Tibial artery (tissue), 4 donors: ENCODE results near the gene NTF3.

Experiments used
- DNase-seq, 2 donors: peaks; one replicate each; pipeline ENCODE4 v3.0.0-alpha.2; 2019
- H3K27ac ChIP-seq, 2 donors: fragments of 200-600 bp; sonication (generic) in 1 of 2; 1 replicate in 1 of 2; 2 replicates in 1 of 2; pipeline ENCODE4 v1.5.1; 2018 to 2019; ENCODE audit warnings: mild to moderate bottlenecking in 1 of 2
- H3K27me3 ChIP-seq, 2 donors: fragments of 200-600 bp; sonication (generic) in 1 of 2; one replicate each; pipeline versions ENCODE4 v1.5.1 to v1.6.0; 2016 to 2019
- H3K36me3 ChIP-seq, 3 donors: fragments of 200-600 bp; sonication (generic) in 2 of 3; one replicate each; pipeline ENCODE4 v1.5.1; 2016 to 2019; ENCODE audit warnings: mild to moderate bottlenecking in 2 of 3
- H3K4me1 ChIP-seq, 4 donors: fragments of 200-600 bp; sonication (generic) in 2 of 4; 1 replicate in 3 of 4; 2 replicates in 1 of 4; pipeline ENCODE4 v1.5.1; 2016 to 2019
- H3K4me3 ChIP-seq, 2 donors: fragments of 200-600 bp; sonication (generic) in 1 of 2; 1 replicate in 1 of 2; 2 replicates in 1 of 2; pipeline ENCODE4 v1.5.1; 2018 to 2019; ENCODE audit warnings: mild to moderate bottlenecking in 2 of 2
- H3K9me3 ChIP-seq, 3 donors: fragments of 200-600 bp; sonication (generic) in 1 of 3; one replicate each; pipeline ENCODE4 v1.5.1; 2016 to 2019
- CTCF ChIP-seq, 2 experiments: fragments of 200-600 bp in 1 of 2; fragments of 450-650 bp in 1 of 2; IDR thresholded peaks; one replicate each; pipeline ENCODE4 v1.5.1; 2017 to 2019; ENCODE audit warnings: antibody characterized with exemption in 2 of 2, mild to moderate bottlenecking in 1 of 2, moderate library complexity in 1 of 2
- intact Hi-C: fragments of 100-400 bp; cut with DNase I; formaldehyde crosslinking; loops from one replicate; pipeline ENCODE4 v1.15.0; 2023; ENCODE audit warnings: low total_unique reads

The NTF3 gene

GRCh38 chr12:5456030-5456429, 24.1 kb downstream of the NTF3 start:
- Histone ChIP-seq H3K27ac (peak overlapping the region; percentile 41 to 54), H3K9me3 (no peaks in the 10 kb centered on the region), H3K4me3 (no peak overlapping the region), H3K4me1 (peaks cover 0 to 87% (median 40%) of the 10 kb centered on the region in 4 donors), H3K36me3 (no peaks in the 10 kb centered on the region), H3K27me3 (no peaks in the 10 kb centered on the region)
- TF ChIP-seq CTCF (IDR thresholded peaks at IDR 0.05) = no peak
- no peak for DNase-seq
- intact Hi-C loops = no loop called here

DNA sequence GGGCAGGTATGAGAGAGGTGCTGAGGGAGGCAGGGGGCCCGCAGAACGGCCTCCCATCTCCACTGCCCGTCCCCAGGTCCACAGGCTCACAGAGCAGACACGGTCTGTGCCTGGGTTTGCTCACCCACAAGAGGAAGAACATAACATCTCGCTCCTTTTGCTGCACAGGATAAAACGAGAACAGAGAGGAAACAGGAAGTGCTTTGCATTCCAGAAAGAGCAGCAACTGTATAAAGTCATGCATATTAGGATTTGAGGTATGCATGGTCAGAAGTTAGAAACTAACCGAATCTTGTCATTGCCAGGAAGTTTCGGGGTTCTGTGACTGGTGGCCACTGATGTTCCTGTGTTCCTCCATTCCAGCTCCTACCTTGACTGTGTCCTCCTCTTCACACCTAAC, 25.0 kb downstream of the NTF3 start:
- Histone ChIP-seq H3K36me3 (no peaks in the 10 kb centered on the region), H3K9me3 (no peaks in the 10 kb centered on the region), H3K27me3 (no peaks in the 10 kb centered on the region), H3K27ac (peak overlapping the region; percentile 41 to 54), H3K4me3 (peak overlapping the region in 1 of 2 donors; percentile 1), H3K4me1 (peaks cover 0 to 84% (median 40%) of the 10 kb centered on the region in 4 donors)
- intact Hi-C loops = no loop called here
- no peak for TF ChIP-seq CTCF (IDR thresholded peaks at IDR 0.05)
- DNase-seq = peak in 1 of 2 donors; percentile 32

- no peak for TF ChIP-seq CTCF (IDR thresholded peaks at IDR 0.05)
- Histone ChIP-seq H3K27ac (peak overlapping the region; percentile 8 to 23), H3K27me3 (no peaks in the 10 kb centered on the region), H3K9me3 (no peaks in the 10 kb centered on the region), H3K4me3 (no peak overlapping the region), H3K36me3 (no peaks in the 10 kb centered on the region), H3K4me1 (peaks cover 0 to 74% (median 38%) of the 10 kb centered on the region in 4 donors)
- peak in 1 of 2 donors; percentile 37 for DNase-seq
- intact Hi-C loops = no loop called here
Observed at GRCh38 chr12:5458229-5459050, 26.5 kb downstream of the NTF3 start.

GRCh38 chr12:5459051-5459782, 27.3 kb downstream of the NTF3 start:
- Histone ChIP-seq H3K27me3 (no peaks in the 10 kb centered on the region), H3K9me3 (no peaks in the 10 kb centered on the region), H3K4me1 (peaks cover 0 to 68% (median 32%) of the 10 kb centered on the region in 4 donors), H3K4me3 (no peak overlapping the region), H3K27ac (peak overlapping the region in 1 of 2 donors; percentile 23), H3K36me3 (no peaks in the 10 kb centered on the region)
- TF ChIP-seq CTCF (IDR thresholded peaks at IDR 0.05) = no peak
- DNase-seq = peak in 1 of 2 donors; percentile 10
- intact Hi-C loops = no loop called here

GRCh38 chr12:5460817-5461216, 28.9 kb downstream of the NTF3 start:
- intact Hi-C loops = no loop called here
- no peaks in the 10 kb centered on the region for H3K27me3 ChIP-seq
- no peaks in the 10 kb centered on the region for H3K9me3 ChIP-seq
- no peak for TF ChIP-seq CTCF (IDR thresholded peaks at IDR 0.05)
- H3K36me3 ChIP-seq = no peaks in the 10 kb centered on the region
- no peak overlapping the region for H3K4me3 ChIP-seq
- DNase-seq = no peak
- H3K27ac ChIP-seq = peak overlapping the region in 1 of 2 donors; percentile 5
- H3K4me1 ChIP-seq = peaks cover 0 to 65% (median 24%) of the 10 kb centered on the region in 4 donors
